Heart right ventricle (tissue), 16 donors: ENCODE measurements around the gene SCRT2. TPM values are rescaled to one million over a fixed set of nuclear protein-coding genes. Genes with fewer than 3 reads are reported as not detected.
A peak's percentile ranks its signal among the peaks of the same experiment; 100 is the strongest.

Source experiments
- ATAC-seq, 8 donors: fragments of 200-7000 bp; cut with Tn5 transposase; one replicate each; pipeline ENCODE4 v1.9.1; 2020; ENCODE audit warnings: mild to moderate bottlenecking in 8 of 8, moderate library complexity in 8 of 8, moderate number of reproducible peaks in 1 of 8
- DNase-seq, 2 donors: peaks; one replicate each; pipeline ENCODE4 v3.0.0-alpha.2; 2020
- H3K27ac ChIP-seq, 10 donors: fragments of 200-600 bp; sonication (generic) in 2 of 10; one replicate each; pipeline versions ENCODE4 v1.5.0 to v1.8.0; 2020 to 2022; ENCODE audit warnings: mild to moderate bottlenecking in 3 of 10
- H3K27me3 ChIP-seq, 7 donors: fragments of 200-600 bp; one replicate each; pipeline ENCODE4 v1.8.0; 2021 to 2022; ENCODE audit warnings: mild to moderate bottlenecking in 2 of 7
- H3K36me3 ChIP-seq, 9 donors: fragments of 200-600 bp; sonication (generic) in 1 of 9; one replicate each; pipeline versions ENCODE4 v1.5.0 to v1.8.0; 2020 to 2022; ENCODE audit warnings: mild to moderate bottlenecking in 2 of 9
- H3K4me1 ChIP-seq, 9 donors: fragments of 200-600 bp; sonication (generic) in 1 of 9; one replicate each; pipeline versions ENCODE4 v1.5.0 to v1.8.0; 2020 to 2022; ENCODE audit warnings: mild to moderate bottlenecking in 4 of 9
- H3K4me3 ChIP-seq, 10 donors: fragments of 200-600 bp; sonication (generic) in 2 of 10; one replicate each; pipeline versions ENCODE4 v1.5.0 to v1.8.0; 2020 to 2022; ENCODE audit warnings: mild to moderate bottlenecking in 7 of 10, moderate library complexity in 2 of 10
- H3K9me3 ChIP-seq, 11 donors: fragments of 200-600 bp in 10 of 11; sonication (generic) in 2 of 11; one replicate each; pipeline versions ENCODE4 v1.5.0 to v1.8.0; 2013 to 2022; ENCODE audit warnings: mild to moderate bottlenecking in 2 of 11, control low read depth in 1 of 11, moderate library complexity in 1 of 11
- CTCF ChIP-seq, 9 donors: fragments of 200-600 bp; sonication (generic) in 2 of 9; IDR thresholded peaks; one replicate each; pipeline versions ENCODE4 v1.5.0 to v1.8.0; 2021 to 2022; ENCODE audit warnings: antibody characterized with exemption in 9 of 9, mild to moderate bottlenecking in 5 of 9, moderate library complexity in 1 of 9
- WGBS, 2 donors: extraction: QIAGEN DNeasy Blood & Tissue Kit; methylation state at CpG; one replicate each; pipeline ENCODE4 v1.1.7; 2013; ENCODE audit warnings: inconsistent platforms in 1 of 2; 5-methylcytosine and 5-hydroxymethylcytosine counted together
- intact Hi-C, 10 donors: fragments of 100-400 bp; cut with DNase I; formaldehyde crosslinking; loops; one replicate each; pipeline versions ENCODE4 v1.11.1 to v1.14.2; 2022
- polyA plus RNA-seq, 2 donors: library from polyadenylated mRNA; stranded (reverse); fragments of 200-250 nt; gene quantifications; one replicate each; pipeline ENCODE4 v1.2.3, GENCODE V29; 2013
- total RNA-seq, 10 donors: library from RNA; stranded (reverse); fragmentation: NEBNext Ultra II Directional in 3 of 10; extraction: Animal tissue kit (Norgen Biotek cat#: 25700) in 3 of 10; gene quantifications; one replicate each; pipeline versions ENCODE4 v1.2.1 to v1.2.4, GENCODE V29; 2021 to 2023
- donor health status: Arrhythmogenic right ventricular cardiomyopathy.
- donor health status: ischemic (EF 13 %, LVEDD 7.1; RV severe dilation, severe dysfunction).
- donor health status: healthy with polysubstance abuse.
- donor health status: DM: no; HTN: yes; CAD: no.
- donor health status: DM: no; HTN: no; CAD: no.
- donor health status: ischemic (EF 25% LVEDD 6.9; RV normal size, moderate dysfunction).
- donor health status: ischemic (EF 25% LVEDD 5.7; RV mildly dilated, moderate dysfunction).
- donor health status: healthy.
- donor health status: DM: yes; HTN: yes; CAD: no.
- donor health status: Ischemic cardiomyopathy.
- donor health status: ischemic (EF 35%, LVEDD 5.7; RV mildly dilated, moderate dysfunction).
- donor health status: nonischemic (EF 11% LVEDD 7.7; RV severe dilation, severe dysfunction).
- donor health status: DM: yes; HTN: yes; CAD: no.
- donor health status: PGD.
- donor health status: ischemic (EF 29% LVEDD 5.4; RV normal size, mild dysfunction).
- donor health status: nonischemic (EF 23%, LVEDD 6.1; RV moderate dilation, normal function).

The SCRT2 gene
- total and polyA plus RNA-seq, 12 donors = not detected

GRCh38 chr20:661474-662270 is 13.9 kb downstream of the SCRT2 start:
- no peaks in the 10 kb centered on the region for H3K36me3 ChIP-seq
- ATAC-seq (no peak), DNase-seq (no peak)
- 26 to 28% methylated on average over 29 of the region's 29 CpGs for WGBS, 2 donors
- H3K4me3 ChIP-seq = peak overlapping the region in 1 of 10 donors; percentile 12
- peak overlapping the region in 1 of 10 donors; percentile 54 for H3K27ac ChIP-seq
- peak in 1 of 9 donors; percentile 13 for TF ChIP-seq CTCF (IDR thresholded peaks at IDR 0.05)
- peaks cover 16 to 65% (median 54%) of the 10 kb centered on the region in 7 donors for H3K27me3 ChIP-seq
- H3K9me3 ChIP-seq = no peaks in the 10 kb centered on the region
- H3K4me1 ChIP-seq = peaks cover 0 to 48% (median 8%) of the 10 kb centered on the region in 9 donors
- intact Hi-C loops = loop anchor here in 2 of 10 donors (10.0 kb wide), 2 partner anchors 63 to 307 kb away; no protein-coding TSS in a partner anchor

- peak in 1 of 8 donors; percentile 21 for ATAC-seq
- TF ChIP-seq CTCF (IDR thresholded peaks at IDR 0.05) = no peak
- WGBS, 2 donors = 43 to 46% methylated on average over 5 of the region's 5 CpGs
- Histone ChIP-seq H3K27ac (peak overlapping the region in 1 of 10 donors; percentile 54), H3K4me3 (no peak overlapping the region), H3K4me1 (peaks cover 0 to 69% (median 11%) of the 10 kb centered on the region in 9 donors), H3K9me3 (no peaks in the 10 kb centered on the region), H3K36me3 (no peaks in the 10 kb centered on the region), H3K27me3 (peaks cover 7 to 37% (median 29%) of the 10 kb centered on the region in 7 donors)
- DNase-seq = no peak
- intact Hi-C loops = loop anchor here in 1 of 10 donors (10.0 kb wide), 1 partner anchor 304 kb away; no protein-coding TSS in a partner anchor
These were observed 16.8 kb downstream of the SCRT2 start for GRCh38 chr20:658731-659291.

GRCh38 chr20:658202-658601 is 17.4 kb downstream of the SCRT2 start:
- intact Hi-C loops = loop anchor here in 1 of 10 donors (10.0 kb wide), 1 partner anchor 303 kb away; no protein-coding TSS in a partner anchor
- WGBS, 2 donors = 37 to 45% methylated on average over 2 of the region's 2 CpGs

More at GRCh38 chr20:658202-658601, 17.4 kb downstream of the SCRT2 start:
- Histone ChIP-seq H3K4me3 (no peak overlapping the region), H3K4me1 (peaks cover 0 to 69% (median 14%) of the 10 kb centered on the region in 9 donors), H3K9me3 (no peaks in the 10 kb centered on the region), H3K27ac (no peak overlapping the region), H3K36me3 (no peaks in the 10 kb centered on the region), H3K27me3 (peaks cover 1 to 31% (median 23%) of the 10 kb centered on the region in 7 donors)
- no peak for TF ChIP-seq CTCF (IDR thresholded peaks at IDR 0.05)
- no peak for ATAC-seq
- no peak for DNase-seq
